GM12891 (cell line): ENCODE data around the gene ZC3H12C.

Experiments used
- DNase-seq: peaks from one replicate; pipeline ENCODE4 v3.0.0; 2011; ENCODE audit warnings: low spot score; ENCODE audit not compliant: insufficient read length
- FAIRE-seq: peaks from 2 replicates; lab custom pipeline; 2011; peaks lifted over from hg19 to GRCh38; lab: Jason Lieb, UNC
- PAX5 ChIP-seq: IDR thresholded peaks from 2 replicates; pipeline ENCODE4 v1.6.1; 2011; ENCODE audit warnings: low read length, moderate library complexity, mild to moderate bottlenecking; ENCODE audit not compliant: insufficient read depth, severe bottlenecking
- POLR2A ChIP-seq: IDR thresholded peaks from 2 replicates; pipeline ENCODE4 v1.6.1; 2011; ENCODE audit warnings: low read depth, low read length, control low read depth
- POLR2AphosphoS5 ChIP-seq: IDR thresholded peaks from 2 replicates; pipeline ENCODE4 v1.6.1; 2011; ENCODE audit warnings: low read depth, low read length, control low read depth
- POU2F2 ChIP-seq: IDR thresholded peaks from 2 replicates; pipeline ENCODE4 v1.6.1; 2011; ENCODE audit warnings: low read depth, mild to moderate bottlenecking, control low read depth, low read length, moderate library complexity
- SPI1 ChIP-seq: IDR thresholded peaks from 2 replicates; pipeline ENCODE4 v1.6.1; 2011; ENCODE audit warnings: low read depth, low read length, control low read depth
- TAF1 ChIP-seq: IDR thresholded peaks from 2 replicates; pipeline ENCODE4 v1.6.1; 2011; ENCODE audit warnings: low read depth, low read length, control low read depth

ZC3H12C gene

GRCh38 chr11:110076371-110076965, 16.7 kb upstream of the ZC3H12C start:
- no peak for DNase-seq
- TF ChIP-seq TAF1 (peak; percentile 52; the same call in 1 of the 2 replicates), POLR2A (peak; percentile 38; the same call in 1 of the 2 replicates), POU2F2 (no peak)
- no peak for FAIRE-seq

GRCh38 chr11:110077346-110077745, 15.8 kb upstream of the ZC3H12C start:
- FAIRE-seq (peak; percentile 13), DNase-seq (no peak)
- no peak for TF ChIP-seq POU2F2
- TF ChIP-seq SPI1, result no peak
- no peak for TF ChIP-seq PAX5
- no peak; the same call in 1 of the 2 replicates for TF ChIP-seq POLR2A
- no peak for TF ChIP-seq POLR2AphosphoS5
- no peak for TF ChIP-seq TAF1

DNA sequence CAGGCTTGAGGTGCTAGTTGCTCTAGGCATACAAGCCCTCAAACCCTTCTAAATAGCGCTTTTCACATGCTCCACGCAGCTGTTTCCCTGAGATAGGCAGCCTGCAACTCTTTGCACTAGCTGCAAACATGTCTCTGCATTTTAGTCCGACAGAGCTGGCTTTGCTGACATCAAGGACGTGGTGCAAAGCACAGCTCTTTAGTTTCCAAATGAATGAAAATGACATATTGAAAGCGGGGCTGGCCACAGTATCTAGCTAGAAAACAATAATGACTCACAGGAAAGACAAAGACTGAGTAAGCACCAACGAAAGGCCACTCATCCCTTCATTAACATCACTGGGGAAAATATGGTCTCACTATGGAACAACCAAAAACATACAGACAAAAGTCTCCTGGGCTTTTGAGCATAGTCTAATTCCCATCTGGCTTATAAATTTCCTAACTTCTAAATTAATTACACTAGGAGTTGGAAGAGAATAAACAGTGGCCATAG, 15.3 kb upstream of the ZC3H12C start:
- FAIRE-seq (peak; percentile 78), DNase-seq (no peak)
- TF ChIP-seq POU2F2 (no peak), PAX5 (no peak), POLR2AphosphoS5 (no peak), POLR2A (no peak), SPI1 (no peak), TAF1 (no peak)

- TF ChIP-seq PAX5 (no peak), TAF1 (no peak), POLR2A (no peak), POU2F2 (no peak), POLR2AphosphoS5 (no peak), SPI1 (no peak)
- FAIRE-seq (no peak), DNase-seq (no peak)
Observed at GRCh38 chr11:110078923-110079544, 14.2 kb upstream of the ZC3H12C start.

DNA sequence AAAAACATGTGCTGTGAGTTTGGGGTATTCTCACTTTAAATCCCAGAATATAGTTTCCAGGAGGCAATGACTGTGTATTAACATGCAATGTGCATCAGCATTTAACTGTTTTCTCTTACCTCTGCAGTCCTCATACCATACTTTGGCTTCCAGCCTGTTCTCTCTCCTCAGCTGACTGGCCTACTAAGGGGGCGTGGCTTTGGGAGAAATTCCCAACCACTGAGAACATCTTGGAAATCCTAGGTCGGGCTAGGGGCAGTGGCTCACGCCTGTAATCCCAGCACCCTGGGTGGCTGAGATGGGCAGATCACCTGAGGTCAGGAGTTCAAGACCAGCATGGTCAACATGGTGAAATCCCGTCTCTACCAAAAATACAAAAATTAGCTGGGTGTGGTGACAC, 13.5 kb upstream of the ZC3H12C start:
- TF ChIP-seq SPI1, result no peak
- TF ChIP-seq POLR2A, result no peak
- TF ChIP-seq PAX5, result no peak
- no peak for TF ChIP-seq TAF1
- no peak for TF ChIP-seq POU2F2
- TF ChIP-seq POLR2AphosphoS5, result no peak
- FAIRE-seq (no peak), DNase-seq (no peak)

DNA sequence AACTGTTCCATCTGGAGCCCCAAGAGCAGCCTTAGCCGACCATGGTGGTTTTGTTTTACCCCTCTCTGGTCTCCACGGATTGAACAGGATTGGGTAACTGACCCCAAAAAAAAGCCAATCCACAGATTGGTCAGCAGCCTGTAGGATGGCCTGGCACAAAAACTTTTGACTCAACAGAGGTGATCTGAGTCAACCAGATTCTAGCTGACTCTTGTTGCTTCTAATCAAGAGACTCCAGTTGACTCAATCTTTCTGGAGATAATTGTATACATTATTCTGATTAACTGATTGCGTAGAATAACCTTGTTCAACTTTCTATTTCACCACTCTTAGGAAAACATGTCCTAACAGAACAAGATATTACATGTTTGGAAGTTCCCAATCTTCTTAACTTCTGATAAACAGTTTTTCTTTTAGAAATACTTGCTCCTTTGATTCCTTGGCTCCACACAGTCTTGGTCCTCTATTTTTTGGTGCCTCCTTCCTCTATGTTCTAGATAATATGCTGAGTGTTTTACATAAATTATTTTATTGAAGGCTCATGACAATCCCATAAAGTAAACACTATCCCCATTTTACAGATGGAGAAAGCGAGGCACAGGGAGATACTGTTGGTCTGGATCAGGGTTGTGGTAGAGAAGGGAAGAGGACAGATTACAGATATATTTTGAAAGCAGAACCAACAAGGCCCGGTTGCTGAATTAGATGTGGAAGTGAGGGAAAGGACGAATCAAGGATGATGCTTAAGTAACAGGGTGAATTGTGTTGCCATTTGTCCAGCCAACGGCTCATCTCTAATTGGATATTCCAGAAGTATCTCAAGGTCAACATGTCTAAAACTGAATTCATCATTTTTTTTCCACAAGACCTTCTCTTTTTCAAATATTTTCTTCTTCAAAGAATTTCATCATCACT, 11.5 kb upstream of the ZC3H12C start:
- TF ChIP-seq POU2F2 (no peak), POLR2A (no peak), TAF1 (no peak), POLR2AphosphoS5 (no peak), SPI1 (no peak), PAX5 (no peak)
- FAIRE-seq, result no peak
- DNase-seq, result no peak

GRCh38 chr11:110082899-110083298, 10.3 kb upstream of the ZC3H12C start:
- FAIRE-seq, result no peak

DNA sequence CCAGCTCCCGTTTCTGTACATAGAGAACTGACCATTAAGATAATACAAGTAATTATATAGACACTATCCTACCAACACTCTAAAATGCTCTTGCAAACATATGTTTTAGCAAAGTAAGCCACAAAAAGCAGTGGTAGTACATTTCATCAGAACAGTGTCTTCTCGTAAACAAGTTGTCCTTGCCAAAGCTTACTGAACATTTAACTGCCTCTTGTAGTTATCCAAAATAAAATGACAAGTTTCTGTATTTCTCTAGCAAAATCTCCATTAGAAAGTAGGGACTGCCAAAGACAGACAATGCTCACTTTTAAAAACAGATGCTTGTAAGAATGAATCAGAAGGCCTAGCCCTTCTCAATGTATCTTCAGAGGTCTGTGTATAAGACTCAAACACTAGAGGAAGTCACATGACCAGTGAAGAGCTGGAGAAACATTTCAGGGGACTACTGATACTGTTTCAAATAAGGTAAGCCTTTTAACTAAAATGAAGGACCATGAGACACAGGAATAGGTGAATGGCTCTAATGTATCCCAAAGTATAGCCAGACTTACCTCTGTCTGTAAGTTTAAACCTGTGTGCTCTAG, 7.8 kb upstream of the ZC3H12C start:
- FAIRE-seq (peak; percentile 72), DNase-seq (no peak)
- TF ChIP-seq POLR2AphosphoS5 (no peak), POLR2A (no peak), PAX5 (no peak), TAF1 (no peak), POU2F2 (no peak), SPI1 (no peak)

More at GRCh38 chr11:110082899-110083298, 10.3 kb upstream of the ZC3H12C start:
- TF ChIP-seq POLR2A (no peak), TAF1 (no peak), PAX5 (no peak), POLR2AphosphoS5 (no peak), POU2F2 (no peak), SPI1 (no peak)
- DNase-seq, result no peak

DNA sequence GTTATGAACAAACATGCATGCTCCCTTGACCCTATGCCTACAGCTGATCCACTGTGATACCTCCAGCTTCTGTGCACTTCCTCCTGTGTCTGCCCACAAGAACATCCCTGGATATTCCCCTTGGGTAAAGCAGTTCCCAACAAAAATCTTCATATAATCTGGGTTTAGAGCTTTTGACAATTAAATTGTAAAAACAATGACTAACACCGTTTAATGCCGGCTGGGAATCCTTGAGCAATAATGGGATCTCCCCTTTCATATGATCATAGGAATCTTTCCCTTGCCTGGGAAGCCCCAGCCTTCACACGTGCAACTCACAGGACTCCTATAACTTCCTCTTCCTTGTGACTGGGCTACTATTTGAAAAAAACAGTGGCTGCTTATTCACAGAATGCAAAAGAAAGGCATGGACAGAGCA, 6.3 kb upstream of the ZC3H12C start:
- FAIRE-seq (peak; percentile 48), DNase-seq (no peak)
- TF ChIP-seq TAF1 (no peak), PAX5 (no peak), POU2F2 (no peak), POLR2A (no peak), POLR2AphosphoS5 (no peak), SPI1 (no peak)
